ENCODE measurements around the gene GRM4.

GRM4 gene

DNA sequence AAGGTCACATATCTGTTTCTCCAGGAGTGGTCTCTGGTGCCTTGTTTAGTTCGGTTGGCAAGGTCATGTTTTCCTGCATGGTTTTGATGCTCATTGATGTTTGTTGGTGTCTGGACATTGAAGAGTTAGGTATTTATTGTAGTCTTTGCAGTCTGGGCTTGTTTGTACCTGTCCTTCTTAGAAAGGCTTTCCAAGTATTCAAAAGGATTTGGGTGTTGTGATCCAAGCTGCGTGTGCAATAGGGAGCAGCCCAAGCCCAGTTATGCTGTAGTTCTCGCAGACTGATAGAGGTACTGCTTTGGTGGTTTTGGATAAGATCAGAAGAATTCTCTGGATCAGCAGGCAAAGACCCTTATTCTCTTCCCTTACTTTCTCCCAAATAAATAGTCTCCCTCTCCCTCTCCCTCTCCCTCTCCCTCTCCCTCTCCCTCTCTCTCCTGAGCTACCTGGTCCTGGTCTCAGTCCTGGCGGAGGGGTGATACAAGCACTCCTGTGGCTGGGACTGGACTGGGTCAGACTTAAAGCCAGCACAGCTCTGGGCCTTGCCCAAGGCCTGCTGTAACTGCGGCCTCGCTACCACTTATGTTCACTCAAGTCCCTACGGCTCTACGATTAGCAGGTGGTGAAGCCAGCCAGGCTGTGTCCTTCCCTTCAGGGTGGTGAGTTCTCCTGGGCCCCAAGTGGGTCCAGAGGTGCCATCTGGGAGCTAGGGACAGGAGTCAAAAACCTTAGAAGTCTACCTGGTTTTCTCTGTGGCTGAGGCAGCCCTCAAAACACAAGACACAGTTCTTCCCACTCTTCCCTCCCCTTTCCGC is 27.3 kb upstream of the GRM4 start:
- Histone ChIP-seq H3K4me3 (no peak overlapping the region), H3K36me3 (replicated peaks) (no peaks in the 10 kb centered on the region), H3K27me3 (ENCODE audit: low read depth) (no peaks in the 10 kb centered on the region), H3K9me3 (no peaks in the 10 kb centered on the region), H3K4me1 (no peaks in the 10 kb centered on the region)
- DNase-seq (ENCODE audit: low spot score in 2 of 2) = no peak
- in situ Hi-C loops (cut with MboI; ENCODE audit: low sequenced_read_pairs) = no loop called here

DNA sequence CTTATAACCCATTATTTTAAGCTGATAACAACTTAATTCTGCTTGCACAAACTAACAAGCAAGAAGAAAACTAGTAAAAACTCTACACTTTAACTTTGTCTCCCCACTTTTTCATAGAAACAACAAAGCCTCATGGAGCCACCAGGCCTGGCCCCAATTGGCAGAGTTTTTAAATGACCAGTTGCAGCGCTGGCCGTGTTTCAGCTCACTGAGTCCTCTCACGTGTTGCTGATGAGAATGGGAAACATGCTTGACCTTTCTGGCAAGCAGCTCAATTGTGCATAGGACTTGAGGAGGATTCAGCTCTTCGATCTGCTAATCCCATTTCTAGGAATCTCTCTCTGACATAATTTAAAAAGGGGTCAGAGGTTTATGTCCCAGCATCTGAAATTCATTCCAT is 24.5 kb upstream of the GRM4 start:
- no peaks in the 10 kb centered on the region for H3K36me3 ChIP-seq (replicated peaks)
- in situ Hi-C loops (cut with MboI; ENCODE audit: low sequenced_read_pairs) = no loop called here
- peaks cover 3% of the 10 kb centered on the region; the same call in 1 of the 2 replicates for H3K27me3 ChIP-seq (ENCODE audit: low read depth)
- no peaks in the 10 kb centered on the region for H3K9me3 ChIP-seq
- DNase-seq (ENCODE audit: low spot score in 2 of 2) = no peak
- no peaks in the 10 kb centered on the region for H3K4me1 ChIP-seq
- no peak overlapping the region for H3K4me3 ChIP-seq

DNA sequence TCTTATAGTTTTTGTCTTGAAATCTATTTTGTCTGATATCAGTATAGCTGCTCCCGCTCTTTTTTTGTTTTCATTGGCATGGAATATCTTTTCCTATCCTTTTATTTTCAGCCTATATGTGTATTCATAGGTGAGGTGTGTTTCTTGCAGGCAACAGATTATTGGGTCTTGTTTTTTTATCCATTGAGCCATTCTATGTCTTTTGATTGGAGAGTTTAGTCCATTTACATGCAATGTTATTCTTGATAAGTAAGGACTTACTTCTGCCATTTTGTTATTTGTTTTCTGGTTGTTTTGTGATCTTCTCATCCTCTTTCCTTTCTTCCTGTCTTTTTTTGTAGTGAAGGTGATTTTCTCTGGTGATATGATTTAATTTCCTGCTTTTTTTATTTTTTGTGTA is 24.0 kb upstream of the GRM4 start:
- peaks cover 3% of the 10 kb centered on the region; the same call in 1 of the 2 replicates for H3K27me3 ChIP-seq (ENCODE audit: low read depth)
- in situ Hi-C loops (cut with MboI; ENCODE audit: low sequenced_read_pairs) = loop anchor here (10.0 kb wide), 1 partner anchor 435 kb away; no protein-coding TSS in a partner anchor

DNA sequence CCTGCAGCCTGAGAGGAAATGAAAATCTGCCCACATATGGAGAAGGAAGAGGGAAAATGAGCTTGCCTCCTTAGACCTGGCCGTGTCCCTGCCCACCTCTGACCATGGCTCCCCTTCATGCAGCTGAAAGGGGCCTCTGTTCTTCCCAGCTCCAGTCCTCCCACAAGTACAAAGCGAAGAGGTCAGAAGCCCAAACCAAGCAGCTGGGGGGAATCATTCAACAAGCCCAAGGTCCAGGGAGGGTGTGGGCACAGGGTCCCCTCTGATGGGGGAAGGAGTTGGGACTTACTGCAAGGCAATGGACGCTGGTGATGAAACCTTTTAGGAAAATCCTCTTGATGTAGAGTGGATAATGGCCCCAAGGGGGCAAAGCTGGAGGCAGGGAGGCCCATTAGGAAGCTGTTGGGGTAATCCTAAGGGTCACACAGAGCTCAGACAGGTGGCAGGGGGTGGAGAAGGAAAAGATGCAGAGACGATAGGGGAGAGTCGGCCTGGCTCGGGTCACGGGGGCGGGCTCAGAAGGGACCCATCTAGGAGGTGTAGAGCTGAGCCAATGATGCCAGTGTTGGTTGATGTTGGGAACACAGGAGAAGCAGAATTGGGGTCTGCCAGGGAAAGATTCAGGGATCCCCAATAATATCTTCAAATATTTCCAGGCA is 16.1 kb upstream of the GRM4 start:
- no peak for DNase-seq (ENCODE audit: low spot score in 2 of 2)
- H3K27me3 ChIP-seq (ENCODE audit: low read depth) = peaks cover 3% of the 10 kb centered on the region; the same call in 1 of the 2 replicates
- peaks cover 8% of the 10 kb centered on the region for H3K9me3 ChIP-seq
- no peaks in the 10 kb centered on the region for H3K4me1 ChIP-seq
- no peak overlapping the region for H3K4me3 ChIP-seq
- in situ Hi-C loops (cut with MboI; ENCODE audit: low sequenced_read_pairs) = loop anchor here (10.0 kb wide), 1 partner anchor 443 kb away; no protein-coding TSS in a partner anchor
- no peaks in the 10 kb centered on the region for H3K36me3 ChIP-seq (replicated peaks)

More for the DNA sequence above, 24.0 kb upstream of the GRM4 start:
- H3K9me3 ChIP-seq = no peaks in the 10 kb centered on the region
- H3K4me3 ChIP-seq = no peak overlapping the region
- no peaks in the 10 kb centered on the region for H3K4me1 ChIP-seq
- H3K36me3 ChIP-seq (replicated peaks) = no peaks in the 10 kb centered on the region
- no peak for DNase-seq (ENCODE audit: low spot score in 2 of 2)

DNA sequence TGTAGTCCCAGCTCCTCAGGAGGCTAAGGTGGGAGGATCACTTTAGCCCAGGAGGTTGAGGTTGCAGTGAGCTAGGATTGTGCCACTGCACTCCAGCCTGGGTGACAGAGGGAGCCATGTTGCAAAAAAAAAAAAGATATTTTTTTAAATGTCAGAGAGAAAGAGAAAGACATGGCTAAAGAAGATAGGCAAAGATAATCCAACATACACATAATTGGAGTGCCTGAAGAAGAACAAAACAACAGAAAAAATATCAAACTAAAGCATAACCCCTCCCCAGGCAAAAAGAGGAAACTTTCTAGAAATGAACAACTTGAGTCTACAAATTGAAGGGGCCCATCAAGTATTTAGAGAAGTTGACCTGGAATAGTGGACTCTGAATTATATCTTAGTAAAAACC is 14.0 kb upstream of the GRM4 start:
- Histone ChIP-seq H3K36me3 (replicated peaks) (no peaks in the 10 kb centered on the region), H3K27me3 (ENCODE audit: low read depth) (no peaks in the 10 kb centered on the region), H3K9me3 (peaks cover 8% of the 10 kb centered on the region), H3K4me3 (no peak overlapping the region), H3K4me1 (no peaks in the 10 kb centered on the region)
- in situ Hi-C loops (cut with MboI; ENCODE audit: low sequenced_read_pairs) = loop anchor here (10.0 kb wide), 2 partner anchors 395 to 445 kb away; no protein-coding TSS in a partner anchor
- no peak for DNase-seq (ENCODE audit: low spot score in 2 of 2)

DNA sequence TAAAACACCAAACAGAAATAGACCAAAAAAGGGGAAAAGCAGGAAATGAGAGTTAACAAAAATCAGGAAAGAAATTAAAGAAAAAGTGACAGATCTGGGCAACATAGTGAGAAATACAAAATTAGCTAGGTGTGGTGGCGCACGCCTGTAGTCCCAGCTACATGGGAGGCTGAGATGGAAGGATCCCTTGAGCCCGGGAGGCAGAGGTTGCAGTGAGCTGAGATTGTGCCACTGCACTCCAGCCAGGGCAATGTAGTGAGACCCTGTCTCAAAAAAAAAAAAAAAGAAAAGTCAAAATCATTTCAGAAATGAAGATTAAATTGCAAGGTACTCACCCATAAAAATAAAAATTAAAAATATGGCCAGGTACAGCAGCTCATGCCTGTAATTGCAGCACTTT is 13.0 kb upstream of the GRM4 start:
- Histone ChIP-seq H3K9me3 (peaks cover 8% of the 10 kb centered on the region), H3K27me3 (ENCODE audit: low read depth) (no peaks in the 10 kb centered on the region), H3K36me3 (replicated peaks) (no peaks in the 10 kb centered on the region), H3K4me1 (peaks cover 3% of the 10 kb centered on the region; the same call in 1 of the 2 replicates), H3K4me3 (no peak overlapping the region)
- in situ Hi-C loops (cut with MboI; ENCODE audit: low sequenced_read_pairs) = loop anchor here (10.0 kb wide), 1 partner anchor 394 kb away; no protein-coding TSS in a partner anchor
- DNase-seq (ENCODE audit: low spot score in 2 of 2) = no peak

DNA sequence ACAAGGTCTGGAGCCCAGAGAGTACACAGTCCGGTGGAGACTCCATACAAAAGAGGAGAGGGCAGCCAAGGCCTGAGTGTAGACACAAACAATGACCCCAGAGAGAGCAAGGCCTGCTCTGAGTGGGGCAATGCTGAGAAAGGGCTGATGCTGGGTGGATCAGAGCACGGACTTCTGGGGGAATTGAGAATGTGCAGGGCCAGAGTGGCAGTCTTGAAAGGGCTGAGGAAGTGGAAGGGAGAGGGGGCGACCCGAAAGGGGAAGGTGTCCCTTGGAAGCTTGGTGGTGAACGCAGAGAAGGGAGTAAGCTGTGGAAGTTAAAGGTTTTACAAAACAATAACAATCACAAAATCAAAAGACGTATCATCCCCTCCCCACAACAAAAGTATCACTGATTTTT is 12.0 kb upstream of the GRM4 start:
- Histone ChIP-seq H3K4me3 (no peak overlapping the region), H3K4me1 (peaks cover 3% of the 10 kb centered on the region; the same call in 1 of the 2 replicates), H3K9me3 (peaks cover 8% of the 10 kb centered on the region), H3K27me3 (ENCODE audit: low read depth) (no peaks in the 10 kb centered on the region), H3K36me3 (replicated peaks) (no peaks in the 10 kb centered on the region)
- no peak for DNase-seq (ENCODE audit: low spot score in 2 of 2)
- in situ Hi-C loops (cut with MboI; ENCODE audit: low sequenced_read_pairs) = loop anchor here (10.0 kb wide), 1 partner anchor 393 kb away; no protein-coding TSS in a partner anchor

DNA sequence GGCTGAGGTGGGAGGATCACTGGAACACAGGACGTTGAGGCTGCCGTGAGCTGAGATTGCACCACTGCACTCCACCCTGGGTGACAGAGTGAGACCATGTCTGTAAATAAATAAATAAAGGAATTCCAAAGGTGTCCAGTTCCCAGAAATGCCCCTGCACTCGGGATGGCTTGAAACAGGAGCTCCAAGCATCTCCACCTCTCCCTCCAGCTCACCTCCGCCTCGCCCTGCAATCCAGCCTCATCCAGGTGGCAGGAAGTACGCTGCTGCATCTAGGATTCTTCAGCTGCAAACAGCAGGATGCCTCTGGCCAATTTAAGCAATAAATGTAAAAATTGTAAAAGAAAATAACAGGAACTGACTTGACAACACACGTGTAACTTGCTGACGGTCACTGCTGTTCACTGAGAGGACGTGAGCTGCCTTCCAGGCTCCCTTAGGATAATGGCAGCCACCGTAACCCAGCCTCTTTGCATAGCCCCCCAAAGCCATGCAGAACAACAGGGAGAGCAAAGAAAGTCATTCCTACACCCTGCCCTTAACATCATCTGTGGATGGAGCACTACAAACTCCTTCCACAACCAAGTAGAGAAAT is 11.4 kb upstream of the GRM4 start:
- in situ Hi-C loops (cut with MboI; ENCODE audit: low sequenced_read_pairs) = loop anchor here (10.0 kb wide), 1 partner anchor 393 kb away; no protein-coding TSS in a partner anchor
- Histone ChIP-seq H3K36me3 (replicated peaks) (no peaks in the 10 kb centered on the region), H3K4me3 (no peak overlapping the region), H3K9me3 (peaks cover 8% of the 10 kb centered on the region), H3K27me3 (ENCODE audit: low read depth) (no peaks in the 10 kb centered on the region), H3K4me1 (peaks cover 3% of the 10 kb centered on the region; the same call in 1 of the 2 replicates)
- no peak for DNase-seq (ENCODE audit: low spot score in 2 of 2)

DNA sequence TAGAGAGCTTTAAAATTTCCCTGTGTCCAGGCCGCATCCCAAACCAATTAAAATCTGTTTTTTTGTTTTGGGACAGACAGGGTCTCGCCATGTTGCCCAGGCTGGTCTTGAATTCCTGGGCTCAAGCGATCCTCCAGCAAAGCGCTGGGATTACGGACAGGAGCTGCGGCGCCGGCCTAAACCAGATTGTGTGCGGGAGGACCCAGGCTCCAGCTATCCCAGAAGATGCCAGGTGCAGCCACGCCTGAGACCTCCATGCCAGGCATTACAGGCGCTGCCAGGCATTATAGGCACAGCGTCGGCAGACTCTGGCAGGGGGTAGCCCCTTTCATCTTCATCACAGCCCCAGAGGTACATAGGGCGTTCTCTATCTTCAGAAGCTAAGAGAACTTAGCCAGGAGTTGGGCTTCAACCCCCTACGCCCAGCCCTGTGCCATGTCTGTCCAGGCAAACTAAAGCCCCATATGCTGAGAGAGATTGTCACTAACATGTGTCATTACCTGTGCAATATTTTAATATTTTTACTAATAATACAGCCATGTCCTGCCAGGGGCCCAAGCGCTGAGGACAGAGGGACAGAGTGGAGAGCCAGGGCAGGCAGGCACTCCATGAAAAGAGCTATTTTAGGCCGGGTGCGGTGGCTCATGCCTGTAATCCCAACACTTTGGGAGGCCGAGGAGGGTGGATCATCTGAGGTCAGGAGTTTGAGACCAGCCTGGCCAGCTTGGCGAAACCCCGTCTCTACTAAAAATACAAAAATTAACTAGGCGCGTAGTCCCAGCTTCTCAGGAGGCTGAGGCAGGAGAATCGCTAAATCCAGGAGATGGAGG is 9.8 kb upstream of the GRM4 start:
- DNase-seq (ENCODE audit: low spot score in 2 of 2) = no peak
- in situ Hi-C loops (cut with MboI; ENCODE audit: low sequenced_read_pairs) = loop anchor here (10.0 kb wide), 1 partner anchor 391 kb away; no protein-coding TSS in a partner anchor

DNA sequence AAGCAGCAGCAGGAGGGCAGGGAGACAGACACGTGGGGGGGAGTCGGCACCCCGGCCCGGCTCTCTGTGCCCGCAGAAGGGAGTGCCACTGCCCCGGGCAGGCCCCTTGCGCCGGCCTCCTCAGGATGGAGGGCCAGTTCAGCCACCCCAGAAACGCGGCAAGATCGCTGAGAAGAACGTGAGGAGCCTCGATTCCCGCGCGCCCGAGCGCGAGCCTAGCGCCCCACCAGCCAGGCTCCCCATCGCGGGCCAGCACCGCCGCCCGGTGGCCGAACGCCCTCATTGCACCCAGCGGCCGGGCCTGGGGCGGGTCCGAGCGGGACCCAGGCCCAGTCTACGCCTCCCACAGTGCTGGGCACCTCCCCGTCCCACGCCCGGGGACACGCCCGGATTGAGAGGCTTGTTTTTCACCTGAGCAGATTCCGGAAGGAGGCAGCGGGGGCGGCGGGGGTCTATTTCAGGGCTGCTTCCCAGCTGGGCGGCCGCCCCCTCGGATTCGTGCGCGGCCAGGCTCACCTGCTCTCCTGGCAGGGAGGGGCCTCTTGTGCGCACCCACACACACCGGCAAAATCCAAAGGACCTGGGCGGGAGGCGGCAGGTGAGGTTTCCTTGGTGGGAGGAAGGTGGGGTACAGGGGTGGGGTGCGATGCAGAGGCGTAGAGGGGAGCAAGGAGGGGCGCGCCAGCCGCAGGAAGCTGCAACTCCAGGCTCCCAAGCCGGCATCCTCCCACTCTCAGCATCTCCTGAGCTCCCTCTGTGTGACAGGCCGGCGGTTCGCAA is 9.0 kb upstream of the GRM4 start:
- peak overlapping the region; percentile 18 for H3K4me3 ChIP-seq
- in situ Hi-C loops (cut with MboI; ENCODE audit: low sequenced_read_pairs) = loop anchor here (5.0 to 10.0 kb wide), 2 partner anchors 98 to 390 kb away; no protein-coding TSS in a partner anchor
- DNase-seq (ENCODE audit: low spot score in 2 of 2) = peak; percentile 42 to 86
- H3K36me3 ChIP-seq (replicated peaks) = no peaks in the 10 kb centered on the region
- peaks cover 5% of the 10 kb centered on the region for H3K9me3 ChIP-seq
- H3K27me3 ChIP-seq (ENCODE audit: low read depth) = no peaks in the 10 kb centered on the region; the same call in 1 of the 2 replicates
- H3K4me1 ChIP-seq = peaks cover 3% of the 10 kb centered on the region; the same call in 1 of the 2 replicates

More for the DNA sequence above, 9.8 kb upstream of the GRM4 start:
- H3K4me1 ChIP-seq = peaks cover 3% of the 10 kb centered on the region; the same call in 1 of the 2 replicates
- H3K9me3 ChIP-seq = peaks cover 8% of the 10 kb centered on the region
- H3K27me3 ChIP-seq (ENCODE audit: low read depth) = no peaks in the 10 kb centered on the region; the same call in 1 of the 2 replicates
- H3K36me3 ChIP-seq (replicated peaks) = no peaks in the 10 kb centered on the region
- no peak overlapping the region for H3K4me3 ChIP-seq

DNA sequence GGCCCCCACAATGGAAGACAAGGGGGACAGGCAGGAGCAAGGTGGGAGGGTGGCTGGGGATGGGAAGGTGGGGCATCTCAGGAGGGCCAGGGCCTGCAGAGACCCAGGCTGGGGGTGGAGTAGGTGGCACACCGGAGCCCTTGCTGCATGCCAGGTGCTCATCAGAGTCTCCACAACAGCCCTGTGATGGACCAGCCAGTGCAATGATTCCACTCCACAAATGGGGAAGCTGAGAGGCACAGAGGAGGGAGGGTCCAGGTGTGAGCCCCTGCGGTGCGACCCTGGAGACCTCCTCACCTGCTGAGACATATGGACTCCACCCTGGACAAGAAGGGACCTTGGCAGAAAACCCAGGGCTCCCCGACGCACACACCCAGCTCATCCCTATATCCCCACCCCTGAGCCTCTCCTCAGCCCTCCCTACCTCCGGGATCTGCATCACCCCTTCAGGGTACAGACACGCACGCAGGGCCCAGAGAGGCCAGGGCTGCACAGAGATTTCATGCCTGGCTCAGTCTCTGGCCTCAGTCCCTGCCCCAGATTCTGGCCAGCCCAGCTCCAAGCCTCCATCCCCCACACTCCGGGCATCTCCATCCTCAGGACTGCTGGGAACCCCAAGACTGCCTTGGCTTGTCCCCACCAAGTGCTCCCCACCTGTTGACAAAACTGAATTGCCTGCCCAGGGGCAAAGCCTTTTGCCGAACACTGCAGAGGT is 7.1 kb upstream of the GRM4 start:
- H3K36me3 ChIP-seq (replicated peaks) = no peaks in the 10 kb centered on the region
- DNase-seq (ENCODE audit: low spot score in 2 of 2) = no peak
- peaks cover 3% of the 10 kb centered on the region; the same call in 1 of the 2 replicates for H3K4me1 ChIP-seq
- no peak overlapping the region for H3K4me3 ChIP-seq
- in situ Hi-C loops (cut with MboI; ENCODE audit: low sequenced_read_pairs) = loop anchor here (5.0 to 10.0 kb wide), 2 partner anchors 96 to 388 kb away; no protein-coding TSS in a partner anchor
- no peaks in the 10 kb centered on the region; the same call in 1 of the 2 replicates for H3K27me3 ChIP-seq (ENCODE audit: low read depth)
- H3K9me3 ChIP-seq = no peaks in the 10 kb centered on the region
